Islet precursor cell (in vitro differentiated cells): Measurements from ENCODE around the gene CD247.

Experiments
- DNase-seq: peaks from one replicate; pipeline ENCODE4 v3.0.0-alpha.2; 2018

Gene CD247

DNA sequence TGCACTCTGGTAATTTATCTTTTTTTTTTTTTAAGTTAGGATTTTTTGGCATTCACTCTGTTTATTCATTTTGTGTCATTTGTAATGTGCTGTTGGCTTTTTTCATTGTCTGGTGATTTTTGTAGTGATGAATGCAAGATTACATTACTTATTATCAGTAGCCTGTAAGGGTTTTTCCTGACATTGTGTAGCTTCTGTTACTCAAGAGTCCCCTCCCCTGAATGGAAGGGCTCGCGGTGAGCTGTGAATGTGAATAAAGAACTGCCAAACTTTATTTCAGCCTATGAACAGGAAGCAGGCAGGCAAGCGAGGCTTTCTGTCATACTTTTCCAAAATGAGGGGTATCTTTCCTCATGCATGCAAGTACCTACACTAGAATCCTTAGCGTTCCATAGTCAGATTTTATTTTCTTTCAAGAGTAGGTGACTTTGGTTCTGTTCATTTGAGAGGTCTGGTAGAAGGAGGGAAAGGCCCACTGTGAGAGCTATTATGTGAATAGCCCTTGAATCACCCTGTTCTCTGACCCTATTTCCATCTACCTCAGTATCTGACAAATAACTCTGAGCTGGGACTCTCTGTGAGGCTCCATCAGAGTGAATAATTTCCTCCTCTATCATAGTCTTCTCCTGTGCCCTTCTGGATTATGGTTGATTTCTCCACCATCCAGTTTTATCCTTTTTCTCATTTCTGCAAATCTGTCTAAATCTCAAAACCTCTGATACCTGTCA, 114.0 kb downstream of the CD247 start:
- no peak for DNase-seq

DNA sequence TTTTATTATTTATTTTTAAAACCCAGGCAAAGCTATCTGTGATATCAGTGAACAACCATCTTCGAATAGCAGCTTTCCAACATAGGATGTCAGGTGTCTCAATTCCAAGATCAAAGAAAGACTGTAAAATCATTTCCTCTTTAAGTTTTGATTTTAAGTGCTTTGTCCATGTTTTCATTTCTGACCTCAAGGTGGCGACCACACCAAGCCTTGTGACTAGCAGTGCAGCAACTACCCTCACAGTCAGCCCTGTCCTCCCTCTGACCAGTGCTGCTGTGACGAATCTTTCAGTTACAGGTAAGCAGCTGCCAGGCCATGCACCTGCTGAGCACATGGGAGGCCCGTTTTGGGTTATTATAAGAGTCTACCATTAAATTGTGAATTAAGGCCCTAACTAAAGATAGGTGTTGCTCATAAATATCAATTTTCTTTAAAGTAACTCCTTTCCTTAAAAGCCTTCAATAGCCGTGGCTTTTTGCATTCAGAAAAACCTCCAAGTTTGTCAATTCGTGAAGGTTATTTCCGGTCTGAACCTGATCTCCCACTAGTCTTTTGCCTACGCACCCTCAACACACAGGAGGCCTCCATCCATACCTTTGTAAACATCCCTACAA, 117.0 kb downstream of the CD247 start:
- DNase-seq, result peak; percentile 76

DNA sequence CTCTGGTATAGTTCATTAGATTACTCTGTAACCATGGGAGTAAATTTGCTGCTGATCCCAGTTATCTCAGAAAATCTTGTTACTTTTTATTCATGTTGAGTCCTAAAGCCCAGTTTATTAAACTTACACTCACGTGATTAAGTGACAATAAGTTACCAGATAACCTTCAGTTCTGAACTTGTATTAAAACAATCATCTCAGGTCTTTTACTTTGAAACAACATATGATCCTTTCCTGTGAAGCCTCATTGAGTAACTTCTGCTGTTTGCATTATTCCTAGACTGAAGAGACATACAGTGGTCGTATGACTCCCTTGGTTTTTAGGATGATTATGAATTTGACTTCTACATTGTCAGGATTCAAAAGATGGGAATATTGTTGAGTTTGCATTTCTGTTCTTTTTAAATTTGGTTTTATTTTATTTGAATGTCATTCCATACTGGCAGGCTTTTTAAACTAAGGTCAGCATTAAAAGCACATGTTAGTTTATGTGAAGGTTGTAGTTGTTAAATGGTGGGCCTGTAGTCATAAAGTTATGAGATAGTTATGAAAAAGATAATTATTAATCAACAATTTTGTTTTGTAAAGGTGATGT, 117.9 kb downstream of the CD247 start:
- no peak for DNase-seq

DNA sequence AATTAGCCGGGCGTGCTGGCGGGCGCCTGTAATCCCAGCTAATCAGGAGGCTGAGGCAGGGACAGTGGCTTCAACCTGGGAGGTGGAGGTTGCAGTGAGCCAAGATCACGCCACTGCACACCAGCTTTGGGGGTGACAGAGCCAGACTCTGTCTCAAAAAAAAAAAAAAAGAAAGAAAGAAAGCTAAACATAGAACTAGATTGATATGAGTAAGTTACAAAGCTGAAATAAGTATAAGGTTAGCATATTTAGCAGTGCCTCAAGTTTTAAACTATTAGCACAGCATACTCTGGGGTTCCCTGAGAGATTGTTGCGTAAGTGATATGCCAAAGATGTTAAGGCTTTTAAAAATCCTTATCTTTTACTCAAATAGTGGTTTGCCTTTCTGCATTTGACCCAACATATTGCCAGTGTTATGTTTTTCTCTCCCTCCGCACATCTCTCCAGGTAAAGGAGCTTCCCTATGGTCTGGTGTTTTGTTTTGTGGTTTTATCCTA, 126.1 kb downstream of the CD247 start:
- no peak for DNase-seq

DNA sequence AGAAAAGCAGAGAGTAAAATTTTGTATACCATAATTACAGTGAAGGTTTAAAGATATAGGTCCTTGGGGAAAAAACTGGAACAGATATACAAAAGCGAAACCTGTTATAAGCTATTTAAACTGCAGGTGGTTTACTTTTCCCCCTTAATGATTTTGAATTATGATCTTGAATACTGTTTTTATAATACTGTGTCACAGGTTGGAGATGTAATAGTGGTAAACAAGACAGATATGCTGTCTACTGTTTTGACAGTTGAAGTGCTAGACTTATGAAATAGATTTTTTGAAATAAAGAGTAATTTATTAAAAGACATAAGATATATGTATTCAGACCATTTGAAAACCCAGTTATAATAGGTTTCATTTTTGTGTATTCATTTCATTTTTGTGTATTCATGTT, 129.4 kb downstream of the CD247 start:
- DNase-seq, result no peak

DNA sequence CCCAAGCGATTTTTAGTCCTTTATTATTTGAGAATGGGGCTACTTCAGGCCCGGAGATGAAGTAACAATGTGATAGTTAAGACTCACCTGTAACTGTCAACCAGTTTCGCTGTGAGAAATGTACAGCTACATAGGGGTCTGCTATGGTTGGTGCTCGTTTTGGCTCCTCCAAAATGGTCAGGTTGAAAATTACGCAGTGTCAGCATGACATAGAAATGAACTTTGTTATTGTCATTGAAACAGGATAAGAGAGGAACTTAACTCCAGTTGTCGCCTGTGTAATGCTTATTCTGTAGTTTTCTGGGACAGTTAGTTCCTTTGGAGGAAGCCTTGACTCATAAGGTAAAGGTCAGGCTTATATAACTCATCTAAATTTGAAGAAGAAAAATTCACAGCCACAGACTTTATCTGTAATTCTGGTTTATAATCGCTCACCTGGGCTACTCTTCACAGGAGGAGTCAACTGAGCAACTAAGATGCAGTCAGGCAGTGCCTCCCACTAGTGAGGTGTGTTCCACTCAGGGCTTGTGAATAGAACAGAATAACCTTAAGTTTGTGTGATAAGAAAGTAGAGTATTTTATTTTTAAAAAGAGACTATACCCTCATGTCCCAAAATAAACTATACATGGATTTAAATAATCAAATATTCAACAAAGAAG, 130.9 kb downstream of the CD247 start:
- no peak for DNase-seq
